Measurements from ENCODE around the gene ERBB4. TPM values are rescaled to one million over a fixed set of nuclear protein-coding genes. Genes with fewer than 3 reads are reported as not detected.

The ERBB4 gene
- total and polyA plus RNA-seq, 9 donors, result 0.08 to 22.3 (median 1.2) TPM

- DNase-seq, result no peak
- no peaks in the 10 kb centered on the region for H3K36me3 ChIP-seq
- no peak overlapping the region for H3K27ac ChIP-seq
- 60 to 74% (median 71%) methylated on average over 4 of the region's 4 CpGs for WGBS, 3 donors
- H3K9me3 ChIP-seq, result no peaks in the 10 kb centered on the region
- TF ChIP-seq EP300 (IDR thresholded peaks at IDR 0.05) (no peak), POLR2A (IDR thresholded peaks at IDR 0.05) (no peak), CTCF (IDR thresholded peaks at IDR 0.05) (no peak)
- H3K27me3 ChIP-seq, result no peaks in the 10 kb centered on the region
- no peaks in the 10 kb centered on the region for H3K4me1 ChIP-seq (ENCODE audit: insufficient read depth)
- intact Hi-C loops (cut with DNase I), result no loop called here
- H3K4me3 ChIP-seq, result no peak overlapping the region
Observed at GRCh38 chr2:211367711-211368110, 1170.9 kb downstream of the ERBB4 start.

- no peak for DNase-seq
- H3K27me3 ChIP-seq, result no peaks in the 10 kb centered on the region
- WGBS, 3 donors, result 70 to 87% (median 80%) methylated on average over 4 of the region's 4 CpGs
- no peak overlapping the region for H3K27ac ChIP-seq
- TF ChIP-seq POLR2A (IDR thresholded peaks at IDR 0.05) (no peak), CTCF (IDR thresholded peaks at IDR 0.05) (no peak), EP300 (IDR thresholded peaks at IDR 0.05) (no peak)
- H3K36me3 ChIP-seq, result no peaks in the 10 kb centered on the region
- H3K9me3 ChIP-seq, result no peaks in the 10 kb centered on the region
- H3K4me1 ChIP-seq (ENCODE audit: insufficient read depth), result no peaks in the 10 kb centered on the region
- no peak overlapping the region for H3K4me3 ChIP-seq
- intact Hi-C loops (cut with DNase I), result no loop called here
Observed at GRCh38 chr2:211367293-211367692, 1171.3 kb downstream of the ERBB4 start.

- Histone ChIP-seq H3K27me3 (no peaks in the 10 kb centered on the region), H3K9me3 (no peaks in the 10 kb centered on the region), H3K4me3 (no peak overlapping the region), H3K4me1 (ENCODE audit: insufficient read depth) (no peaks in the 10 kb centered on the region), H3K36me3 (no peaks in the 10 kb centered on the region), H3K27ac (no peak overlapping the region)
- intact Hi-C loops (cut with DNase I), result no loop called here
- DNase-seq, result no peak
- TF ChIP-seq POLR2A (IDR thresholded peaks at IDR 0.05) (no peak), CTCF (IDR thresholded peaks at IDR 0.05) (no peak), EP300 (IDR thresholded peaks at IDR 0.05) (no peak)
- 58 to 80% (median 62%) methylated on average over 1 of the region's 1 CpG for WGBS, 3 donors
Observed at GRCh38 chr2:211364911-211365310, 1173.7 kb downstream of the ERBB4 start.

GRCh38 chr2:211361383-211361782 lies 1177.2 kb downstream of the ERBB4 start:
- DNase-seq, result no peak
- intact Hi-C loops (cut with DNase I), result no loop called here

More at GRCh38 chr2:211361383-211361782, 1177.2 kb downstream of the ERBB4 start:
- no peaks in the 10 kb centered on the region for H3K36me3 ChIP-seq
- H3K9me3 ChIP-seq, result no peaks in the 10 kb centered on the region
- no peak for TF ChIP-seq EP300 (IDR thresholded peaks at IDR 0.05)
- TF ChIP-seq CTCF (IDR thresholded peaks at IDR 0.05), result no peak
- no peak for TF ChIP-seq POLR2A (IDR thresholded peaks at IDR 0.05)
- no peak overlapping the region for H3K27ac ChIP-seq
- no peaks in the 10 kb centered on the region for H3K27me3 ChIP-seq
- 8 to 21% (median 19%) methylated on average over 1 of the region's 1 CpG for WGBS, 3 donors
- H3K4me3 ChIP-seq, result no peak overlapping the region
- H3K4me1 ChIP-seq (ENCODE audit: insufficient read depth), result no peaks in the 10 kb centered on the region

All from ovary (tissue), 9 donors.